GM19328 (cell line): Measurements from ENCODE around the gene RASIP1.
A peak's percentile ranks its signal among the peaks of the same experiment; 100 is the strongest.
"Not testable (repeated sequence)": the region's sequence is repeated elsewhere in the genome, so short reads cannot be mapped to it uniquely, and the experiment has no call there.

Experiments
- ATAC-seq: cut with Tn5 transposase; IDR thresholded peaks from one replicate; pipeline ENCODE4 v1.9.1; 2021; ENCODE audit warnings: mild to moderate bottlenecking, moderate library complexity; ENCODE audit not compliant: unreplicated experiment

The RASIP1 gene

GRCh38 chr19:48713864-48714755 is 26.3 kb downstream of the RASIP1 start:
- ATAC-seq: peak; percentile 85

DNA sequence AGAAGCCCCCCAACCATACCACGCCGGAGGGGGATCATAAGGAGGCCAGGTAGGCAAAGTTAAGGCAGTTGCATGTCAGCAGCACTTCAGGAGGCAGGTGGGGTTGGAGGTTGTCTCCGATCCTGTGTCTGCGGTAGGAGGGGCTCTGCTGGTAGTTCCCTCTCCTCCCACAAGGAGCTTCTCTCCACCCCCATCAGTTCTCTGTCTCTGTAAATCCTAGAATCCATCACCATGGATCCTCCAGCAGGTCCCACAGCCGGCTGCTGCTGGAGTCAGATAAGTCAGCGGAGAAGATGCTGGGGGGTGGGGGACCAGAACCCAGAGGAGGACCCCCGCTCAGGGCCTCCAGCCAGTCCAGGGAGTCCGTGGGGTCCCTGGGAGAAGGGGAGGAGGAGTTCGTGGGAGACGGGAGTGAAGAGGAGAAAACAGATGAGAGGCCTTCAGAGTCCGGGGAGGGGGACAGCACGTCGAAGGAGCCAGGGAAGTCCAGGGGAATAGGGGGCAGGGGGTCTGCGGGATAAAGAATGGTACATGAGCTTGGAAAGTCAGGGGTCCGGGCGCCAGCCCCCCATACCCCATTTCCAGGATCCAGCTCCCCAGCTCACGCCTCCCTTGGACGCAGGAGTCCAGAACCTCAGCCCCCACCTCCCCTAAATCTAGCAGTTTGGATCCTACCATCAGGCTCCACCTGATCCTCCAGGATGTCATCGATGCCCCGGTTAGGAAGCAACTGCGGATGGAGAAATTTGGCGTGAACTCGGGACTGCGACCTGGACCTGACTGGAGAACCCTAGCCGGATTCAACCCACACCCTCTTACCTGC is 27.2 kb downstream of the RASIP1 start:
- no peak for ATAC-seq

DNA sequence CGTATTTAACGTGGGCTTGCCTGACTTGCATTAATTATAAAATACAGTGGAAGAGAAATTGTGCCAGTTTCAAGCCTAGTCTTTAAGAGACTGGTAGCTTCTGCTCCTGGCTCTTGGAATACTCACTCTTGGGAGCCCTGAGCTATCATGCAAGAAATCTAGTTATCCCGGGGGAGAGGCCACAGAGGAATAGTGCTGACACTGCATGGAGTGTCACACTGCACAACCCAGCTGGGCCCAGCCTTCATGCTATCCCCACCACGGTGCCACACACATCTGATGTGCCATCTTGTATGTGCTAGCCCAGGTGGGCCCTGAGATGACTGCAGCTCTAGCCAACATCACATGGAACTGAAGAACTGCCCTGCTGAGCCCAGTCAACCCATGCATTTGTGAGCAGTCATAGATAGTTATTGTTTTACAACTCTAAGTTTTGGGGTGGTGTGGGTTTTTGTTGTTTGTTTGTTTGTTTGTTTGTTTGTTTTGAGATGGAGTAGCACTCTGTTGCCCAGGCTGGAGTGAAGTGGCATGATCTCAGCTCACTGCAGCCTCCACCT is 29.2 kb downstream of the RASIP1 start:
- ATAC-seq: no peak

GRCh38 chr19:48708471-48708870 is 31.9 kb downstream of the RASIP1 start:
- no peak for ATAC-seq

- no peak for ATAC-seq
Observed at GRCh38 chr19:48705431-48705830, 35.0 kb downstream of the RASIP1 start.

GRCh38 chr19:48703316-48703715 is 37.1 kb downstream of the RASIP1 start:
- no peak for ATAC-seq

- no peak for ATAC-seq
Observed at GRCh38 chr19:48702701-48703100, 37.7 kb downstream of the RASIP1 start.

DNA sequence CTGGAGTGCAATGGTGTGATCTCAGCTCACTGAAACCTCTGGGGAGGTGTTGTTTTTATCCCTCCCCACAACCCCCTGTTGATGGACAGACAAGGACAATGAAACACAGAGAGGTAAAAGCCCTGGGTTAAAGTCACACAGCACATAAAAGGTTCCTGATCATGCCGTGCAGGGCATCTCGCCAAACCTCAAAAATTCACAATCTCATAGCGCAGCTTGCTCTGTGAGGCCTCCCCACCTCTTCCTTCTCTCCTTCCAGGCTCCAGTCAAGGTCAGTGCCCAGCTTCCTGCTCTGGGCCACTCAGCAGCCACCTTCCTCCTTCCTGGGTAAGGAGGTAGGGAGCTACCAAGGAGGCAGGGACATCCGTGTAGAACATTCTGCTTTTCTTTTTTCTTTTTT is 42.4 kb downstream of the RASIP1 start:
- no peak for ATAC-seq

DNA sequence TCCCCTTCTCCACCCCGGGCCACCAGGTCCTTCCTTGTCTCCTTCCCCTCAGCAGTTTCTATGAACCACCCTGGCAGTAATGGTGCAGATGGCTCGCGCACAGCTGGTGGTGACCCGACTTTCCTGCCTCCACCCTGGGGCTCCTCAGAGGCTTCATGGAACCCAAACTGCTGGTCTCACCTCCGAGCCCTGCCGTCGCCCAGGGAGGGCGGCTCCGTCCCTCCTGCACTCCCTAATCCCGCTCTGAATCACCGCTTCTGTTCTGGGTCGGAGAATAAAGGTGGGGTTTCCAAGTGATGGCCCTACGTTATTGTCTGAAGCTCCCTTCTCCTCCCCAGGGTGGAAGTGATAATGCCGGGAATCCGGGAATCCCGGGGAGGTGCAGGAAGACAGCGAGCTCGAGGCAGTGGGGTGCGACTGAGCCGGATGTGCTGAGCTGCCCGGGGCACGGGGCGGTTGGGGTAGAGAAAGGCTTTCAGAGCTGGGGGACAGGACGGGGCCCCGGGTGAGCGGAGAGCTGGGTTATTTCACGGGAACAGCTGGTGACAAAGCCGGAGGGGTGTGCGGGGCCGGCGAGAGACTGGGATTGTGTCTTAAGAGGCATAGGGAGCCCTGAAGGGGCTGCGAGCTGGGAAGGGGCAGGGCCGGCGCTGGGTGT is 43.9 kb downstream of the RASIP1 start:
- ATAC-seq: no peak

DNA sequence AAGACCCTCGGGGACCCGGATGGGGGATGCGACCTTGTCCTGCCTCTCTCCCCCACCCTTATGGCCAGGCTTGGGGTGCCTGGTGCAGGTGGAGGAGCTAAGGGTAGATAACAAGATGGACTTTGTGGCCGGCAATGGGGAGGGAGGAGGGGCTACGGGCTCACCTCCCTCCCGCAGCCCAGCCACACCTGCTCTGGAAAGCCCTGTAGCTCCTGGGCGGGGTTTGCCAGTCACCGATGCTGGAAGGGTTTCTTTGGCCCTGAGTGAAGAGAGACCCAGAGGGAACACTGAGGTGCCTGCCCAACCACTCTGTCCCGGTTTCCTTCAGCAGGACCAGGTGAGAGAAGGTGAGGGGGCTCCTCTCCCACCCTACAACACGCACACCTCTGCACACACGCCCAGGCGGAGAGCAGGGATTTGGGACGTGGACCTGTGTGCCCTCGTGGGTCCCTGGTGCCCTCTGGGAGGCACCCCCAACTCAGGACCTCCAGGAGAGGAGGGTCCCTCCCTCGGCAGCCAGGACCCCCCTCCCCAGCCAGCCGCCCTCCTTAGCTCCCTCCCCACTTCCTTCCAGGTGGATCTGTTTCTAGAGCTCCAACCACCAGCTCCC is 44.6 kb downstream of the RASIP1 start, which contains the start of gene FUT2:
Gene FUT2 (plus strand): TSS at position 229 of the 610 bp plus-strand sequence. CDS start 6,986 bp downstream, outside the sequence.
- ATAC-seq: no peak

DNA sequence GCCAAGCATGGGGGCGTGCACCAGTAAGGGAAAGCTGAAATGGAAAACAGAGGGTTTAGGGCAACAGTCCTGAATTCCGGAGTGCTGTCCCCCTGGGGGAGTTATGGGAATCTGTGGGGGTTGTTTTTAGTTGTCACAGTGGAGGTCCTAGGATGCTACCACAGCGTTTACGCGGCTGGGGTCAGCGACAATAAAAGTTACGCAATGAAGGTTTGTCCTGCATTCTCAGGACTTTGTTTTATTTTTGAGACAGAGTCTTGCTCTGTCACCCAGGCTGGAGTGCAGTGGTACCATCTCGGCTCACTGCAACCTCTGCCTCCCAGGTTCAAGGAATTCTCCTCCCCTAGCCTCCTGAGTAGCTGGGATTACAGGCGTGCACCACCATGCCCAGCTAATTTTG is 46.8 kb downstream of the RASIP1 start:
- not testable (repeated sequence) for ATAC-seq

GRCh38 chr19:48689449-48689848 is 51.0 kb downstream of the RASIP1 start:
- ATAC-seq: no peak

DNA sequence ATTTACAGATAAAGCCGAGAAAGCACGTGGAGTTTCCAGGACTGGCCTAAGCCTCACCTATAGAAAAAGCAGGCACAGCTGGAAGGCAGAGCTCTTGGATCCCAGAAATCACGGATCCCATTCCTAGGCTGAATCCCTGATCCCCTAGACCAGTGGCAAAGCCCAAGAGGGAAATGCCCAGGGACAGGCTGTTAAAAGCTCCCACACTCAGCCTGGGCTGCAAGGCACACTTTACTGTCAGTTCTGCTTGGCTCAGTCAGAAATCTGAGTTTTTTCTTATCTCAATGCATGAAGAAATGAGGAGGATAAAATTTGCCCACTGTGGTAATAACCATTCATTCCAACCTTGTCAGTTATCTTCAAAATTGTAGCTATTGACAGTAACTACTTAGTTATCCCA is 52.6 kb downstream of the RASIP1 start:
- no peak for ATAC-seq

- not testable (repeated sequence) for ATAC-seq
Observed at GRCh38 chr19:48686637-48687036, 53.8 kb downstream of the RASIP1 start.

DNA sequence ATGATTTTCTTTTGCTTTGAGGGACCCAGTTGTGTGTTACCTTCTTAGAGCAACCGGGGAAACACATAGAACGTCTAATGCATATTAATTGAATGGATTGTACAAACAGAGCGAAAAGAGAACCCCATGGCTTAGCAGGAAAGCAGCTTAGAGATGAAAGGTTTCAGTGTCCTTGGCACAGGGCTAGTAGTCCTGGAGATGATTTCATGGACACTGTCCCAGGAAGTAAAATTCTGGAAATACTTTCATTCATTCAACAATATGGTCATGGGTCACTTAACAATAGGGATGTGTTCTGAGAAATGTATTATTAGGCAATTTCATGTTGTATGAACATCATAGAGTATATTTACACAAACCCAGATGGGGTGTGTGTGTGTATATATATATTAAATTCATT is 54.3 kb downstream of the RASIP1 start:
- ATAC-seq: no peak

- ATAC-seq: no peak
Observed at GRCh38 chr19:48685583-48685982, 54.8 kb downstream of the RASIP1 start.

DNA sequence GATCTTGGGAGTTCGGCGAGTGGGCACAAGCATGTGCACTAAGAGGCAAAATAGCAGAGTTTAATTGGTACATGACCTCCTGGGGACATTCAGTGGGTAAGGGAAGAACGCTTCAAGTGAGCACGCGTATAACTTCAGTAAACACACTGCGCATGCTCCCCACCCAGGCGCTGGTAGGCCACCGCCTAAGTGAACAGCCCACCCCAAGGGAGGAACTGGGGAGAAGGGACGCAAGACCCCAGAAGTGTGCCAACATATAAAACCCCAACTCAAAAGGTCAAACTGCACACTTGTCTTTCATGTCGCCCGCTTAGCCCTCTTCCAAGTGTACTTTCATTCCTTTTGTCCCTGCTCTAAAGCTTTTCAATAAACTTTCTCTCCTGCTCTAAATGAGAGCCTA is 57.1 kb downstream of the RASIP1 start:
- no peak for ATAC-seq

DNA sequence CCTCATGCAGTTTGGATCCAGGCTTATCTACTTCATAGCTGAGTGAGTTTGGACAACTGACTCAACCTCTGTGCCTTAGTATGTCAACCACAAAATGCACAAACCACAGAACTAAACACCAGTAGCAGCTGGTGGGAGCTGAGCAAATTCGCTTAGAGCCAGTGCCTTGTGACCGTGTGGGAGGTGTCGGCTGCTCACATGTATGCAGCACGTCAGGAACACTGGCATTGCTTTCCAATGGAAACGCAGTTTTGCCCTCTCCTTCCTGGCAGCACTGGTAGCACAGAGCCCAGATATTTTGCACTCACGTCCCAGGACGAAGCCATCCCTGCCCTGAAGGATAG is 59.3 kb downstream of the RASIP1 start:
- no peak for ATAC-seq

DNA sequence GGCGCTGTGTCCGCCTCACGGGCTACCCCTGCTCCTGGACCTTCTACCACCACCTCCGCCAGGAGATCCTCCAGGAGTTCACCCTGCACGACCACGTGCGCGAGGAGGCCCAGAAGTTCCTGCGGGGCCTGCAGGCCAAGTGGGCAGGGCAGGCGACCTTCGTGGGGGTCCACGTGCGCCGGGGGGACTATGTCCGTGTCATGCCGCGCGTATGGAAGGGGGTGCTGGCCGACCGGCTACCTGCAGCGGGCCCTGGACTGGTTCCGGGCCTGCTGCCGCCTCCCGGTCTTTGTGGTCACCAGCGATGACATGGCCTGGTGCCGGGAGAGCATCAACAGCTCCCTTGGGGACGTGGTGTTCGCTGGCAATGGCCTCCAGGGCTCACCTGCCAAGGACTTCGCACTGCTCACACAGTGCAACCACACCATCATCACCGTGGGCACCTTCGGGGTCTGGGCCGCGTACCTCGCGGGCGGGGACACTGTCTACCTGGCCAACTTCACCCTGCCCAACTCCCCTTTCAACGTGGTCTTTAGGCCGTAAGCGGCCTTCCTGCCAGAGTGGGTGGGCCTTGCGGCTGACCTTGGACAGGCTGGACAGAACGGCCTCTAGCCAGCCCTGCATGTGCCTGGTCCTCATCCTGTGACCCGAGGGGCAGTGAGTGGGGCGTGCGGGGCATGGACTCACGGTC is 59.8 kb downstream of the RASIP1 start:
- ATAC-seq: no peak

GRCh38 chr19:48680006-48680405 is 60.4 kb downstream of the RASIP1 start:
- ATAC-seq: not testable (repeated sequence)
